Urothelium cell line (cell line): ENCODE measurements around the gene RGS16.
"Not testable (repeated sequence)": the region's sequence is repeated elsewhere in the genome, so short reads cannot be mapped to it uniquely, and the experiment has no call there.

Source experiments
- DNase-seq: peaks from one replicate; pipeline ENCODE4 v3.0.0; 2011; ENCODE audit warnings: low spot score, mixed read lengths
- FAIRE-seq: peaks from 2 replicates; lab custom pipeline; 2011; peaks lifted over from hg19 to GRCh38; lab: Jason Lieb, UNC

The RGS16 gene, protein sequence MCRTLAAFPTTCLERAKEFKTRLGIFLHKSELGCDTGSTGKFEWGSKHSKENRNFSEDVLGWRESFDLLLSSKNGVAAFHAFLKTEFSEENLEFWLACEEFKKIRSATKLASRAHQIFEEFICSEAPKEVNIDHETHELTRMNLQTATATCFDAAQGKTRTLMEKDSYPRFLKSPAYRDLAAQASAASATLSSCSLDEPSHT

DNA sequence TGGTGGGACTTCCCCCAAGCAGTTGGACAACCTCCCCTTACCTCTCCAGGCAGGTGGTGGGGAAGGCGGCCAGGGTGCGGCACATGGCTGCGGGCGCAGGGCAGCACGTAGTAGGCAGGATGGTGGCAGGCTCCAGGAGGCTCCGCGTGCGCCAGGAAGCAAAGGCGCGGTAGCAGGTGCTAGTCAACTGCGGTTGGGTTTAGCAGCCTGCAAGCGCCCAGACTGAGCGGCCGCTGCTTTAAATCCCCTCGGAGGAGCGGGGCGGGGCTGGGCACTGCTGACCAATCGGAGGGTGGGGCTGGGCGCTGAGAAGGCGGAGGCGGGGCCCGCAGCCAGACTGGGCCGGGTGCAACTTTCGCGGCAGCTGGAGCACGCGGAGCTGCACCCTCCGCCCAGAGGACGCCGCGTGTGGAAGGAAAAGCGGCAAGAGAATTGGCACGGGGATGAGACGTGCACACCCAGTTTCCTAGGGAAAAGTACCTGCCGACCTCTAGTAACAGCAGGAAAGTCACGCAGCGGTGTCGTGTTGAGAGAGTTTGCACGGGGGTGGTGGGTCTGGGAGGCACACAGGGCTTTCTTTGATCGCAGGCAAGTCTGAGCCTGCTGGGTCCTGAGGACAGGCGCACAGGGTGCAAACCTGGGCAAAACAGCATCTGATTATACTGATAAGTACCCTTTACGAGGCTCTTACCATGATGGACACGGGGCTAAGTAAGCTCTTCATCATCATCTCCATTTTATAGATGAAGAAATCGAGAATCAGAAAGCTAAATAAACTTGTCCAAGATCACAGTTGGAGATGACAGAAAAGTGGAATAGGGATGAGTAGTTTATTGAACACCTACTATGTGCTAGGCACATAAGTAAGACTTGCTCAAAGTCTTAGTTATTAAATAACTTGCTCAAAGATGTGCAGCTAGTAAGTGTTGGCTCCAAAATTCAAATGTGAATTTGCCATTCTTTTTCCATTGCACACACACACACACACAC, at the start of gene RGS16:
RGS16 (minus strand) TSS at position 215 of the 990 bp plus-strand sequence; CDS start at position 85, 130 bp downstream.
- FAIRE-seq (peak; percentile 61), DNase-seq (peak; percentile 96)

GRCh38 chr1:182653986-182654385, 49.8 kb upstream of the RGS16 start:
- DNase-seq (no peak), FAIRE-seq (no peak)

GRCh38 chr1:182652933-182653332, 48.7 kb upstream of the RGS16 start:
- DNase-seq (no peak), FAIRE-seq (no peak)

- no peak for FAIRE-seq
- DNase-seq: no peak
These were observed 47.1 kb upstream of the RGS16 start for GRCh38 chr1:182651339-182651724.

GRCh38 chr1:182650678-182651338, 46.6 kb upstream of the RGS16 start:
- no peak for DNase-seq
- FAIRE-seq: no peak

DNA sequence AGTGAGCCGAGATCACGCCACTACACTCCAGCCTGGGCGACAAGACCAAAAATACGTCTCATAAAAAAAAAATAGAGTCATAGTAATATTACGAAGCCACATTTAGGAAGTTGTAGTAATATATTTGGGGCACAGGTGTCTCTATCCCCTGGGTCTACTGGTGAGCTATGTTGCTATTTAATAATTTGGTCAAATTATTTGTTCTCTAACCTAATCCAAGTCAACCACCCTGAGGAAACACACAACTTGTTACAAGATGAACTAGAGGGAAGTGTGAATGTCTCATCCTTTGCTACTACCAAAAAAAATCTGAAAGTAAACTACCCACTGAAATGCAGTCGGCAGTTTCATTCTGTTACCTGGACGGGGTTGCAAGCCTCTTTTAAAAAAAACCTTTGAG, 44.9 kb upstream of the RGS16 start:
- FAIRE-seq: no peak

GRCh38 chr1:182646739-182647138, 42.5 kb upstream of the RGS16 start:
- FAIRE-seq: no peak
- no peak for DNase-seq

More for the DNA sequence above, 44.9 kb upstream of the RGS16 start:
- no peak for DNase-seq

- DNase-seq: no peak
- no peak for FAIRE-seq
These were observed 40.7 kb upstream of the RGS16 start for GRCh38 chr1:182644886-182645285.

DNA sequence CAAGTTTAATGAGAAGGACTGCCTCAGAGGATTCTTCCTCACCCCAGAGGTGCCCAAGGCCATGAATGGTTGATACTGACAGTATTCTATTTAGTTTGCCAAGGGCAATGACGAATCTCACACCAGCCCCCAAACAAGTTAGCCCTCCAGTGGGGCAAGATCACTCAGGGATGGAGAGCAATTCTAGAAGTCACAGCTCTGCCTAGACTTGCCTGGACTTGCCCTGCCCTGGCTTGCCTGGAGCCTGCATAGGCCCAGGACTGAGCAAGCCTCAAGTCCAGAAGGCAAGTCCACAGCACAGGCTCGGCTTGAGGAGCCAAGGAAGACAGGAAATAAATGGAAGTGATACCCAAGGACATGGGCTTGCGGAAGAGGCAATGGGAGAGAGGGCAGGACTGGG, 39.5 kb upstream of the RGS16 start:
- DNase-seq: no peak
- FAIRE-seq: no peak

GRCh38 chr1:182642461-182642860, 38.3 kb upstream of the RGS16 start:
- DNase-seq (no peak), FAIRE-seq (no peak)

DNA sequence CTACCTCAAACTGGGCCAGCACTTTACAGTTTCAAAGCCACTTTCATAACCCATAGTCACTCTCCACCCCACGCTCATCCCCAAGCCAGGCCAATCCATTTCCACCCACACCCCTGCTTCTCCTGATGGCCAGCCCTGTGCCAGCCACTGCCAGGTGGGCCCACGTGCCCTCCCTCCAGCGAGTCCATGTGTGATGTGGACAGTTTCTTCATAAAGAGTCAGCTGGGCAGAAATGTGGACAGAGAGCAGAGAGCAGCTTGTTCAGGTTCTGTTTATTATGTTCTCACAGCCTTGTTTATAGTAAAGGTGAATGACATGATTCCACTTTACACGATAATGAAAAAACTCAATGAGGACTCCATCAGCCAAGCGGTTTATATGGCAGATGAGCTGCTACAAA, 37.4 kb upstream of the RGS16 start:
- FAIRE-seq (no peak), DNase-seq (no peak)

- no peak for DNase-seq
- no peak for FAIRE-seq
These were observed 35.1 kb upstream of the RGS16 start for GRCh38 chr1:182639330-182639729.

- DNase-seq (no peak), FAIRE-seq (no peak)
These were observed 33.6 kb upstream of the RGS16 start for GRCh38 chr1:182637769-182638168.

GRCh38 chr1:182635871-182636270, 31.7 kb upstream of the RGS16 start:
- no peak for DNase-seq
- FAIRE-seq: no peak

GRCh38 chr1:182634306-182635072, 30.3 kb upstream of the RGS16 start:
- FAIRE-seq (no peak), DNase-seq (no peak)

DNA sequence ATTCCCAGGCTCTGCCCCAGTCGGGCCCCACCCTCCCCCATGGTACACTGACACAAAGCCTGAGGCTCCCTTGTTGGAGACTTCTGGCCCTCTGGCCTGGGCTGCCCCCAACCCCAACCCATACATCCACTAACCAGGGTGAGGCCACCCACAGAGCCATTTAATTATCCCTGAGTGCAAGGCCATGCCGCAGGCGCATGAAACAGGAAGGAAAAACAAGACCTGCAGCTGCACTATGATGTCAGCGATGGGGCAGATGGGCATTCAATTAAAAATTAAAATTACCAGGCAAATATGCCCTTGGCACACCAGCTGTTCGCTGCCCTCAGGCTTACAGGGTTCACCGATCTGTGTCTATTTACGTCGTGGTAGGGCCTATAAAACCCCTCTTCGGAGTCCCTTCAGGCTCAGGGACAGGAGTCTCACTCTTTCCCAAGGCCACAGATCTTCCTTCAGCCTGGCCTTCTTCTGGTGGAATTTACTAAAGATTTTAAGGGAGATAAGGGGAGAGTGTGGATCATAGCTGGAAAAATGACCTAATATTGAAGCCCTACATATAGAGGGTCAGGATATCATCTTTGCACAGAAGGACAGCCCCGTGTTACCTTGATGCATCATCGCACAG, 29.6 kb upstream of the RGS16 start:
- DNase-seq: no peak
- no peak for FAIRE-seq

GRCh38 chr1:182633031-182633430, 28.8 kb upstream of the RGS16 start:
- no peak for FAIRE-seq
- DNase-seq: no peak

DNA sequence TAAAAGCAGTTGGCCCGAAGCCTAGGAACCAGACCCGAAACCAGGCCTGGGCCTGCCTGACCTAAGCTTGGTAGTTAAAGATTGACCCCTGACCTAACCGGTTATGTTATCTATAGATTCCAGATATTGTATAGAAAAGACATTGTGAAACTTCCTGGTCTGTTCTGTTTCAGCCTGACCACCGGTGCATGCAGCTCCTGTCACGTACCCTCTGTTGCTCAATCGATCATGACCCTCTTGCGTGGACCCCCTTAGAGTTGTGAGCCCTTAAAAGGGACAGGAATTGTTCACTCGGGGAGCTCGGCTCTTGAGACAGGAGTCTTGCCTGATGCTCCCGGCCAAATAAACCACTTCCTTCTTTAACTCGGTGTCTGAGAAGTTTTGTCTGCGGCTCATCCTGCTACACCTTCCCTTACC, 28.3 kb upstream of the RGS16 start:
- FAIRE-seq, DNase-seq: not testable (repeated sequence)

DNA sequence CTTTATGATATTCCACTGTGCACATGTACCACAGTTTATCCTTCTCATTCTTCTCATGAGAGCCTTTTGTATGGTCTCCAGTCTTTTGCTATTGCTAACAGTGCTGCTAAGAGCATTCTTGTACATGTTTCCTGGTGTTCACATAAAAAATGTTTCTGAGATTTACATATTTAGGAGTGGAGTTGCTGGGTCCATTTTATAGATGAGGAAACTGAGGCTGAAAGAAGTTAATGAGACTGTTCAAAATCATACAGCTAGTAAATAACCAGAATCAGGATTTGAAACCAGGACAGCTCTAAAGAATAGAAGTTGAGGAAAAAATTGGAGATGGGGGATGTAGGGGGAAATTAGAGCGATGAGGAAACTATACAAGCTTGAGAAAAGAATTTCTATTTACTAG, 27.8 kb upstream of the RGS16 start:
- DNase-seq (no peak), FAIRE-seq (no peak)

GRCh38 chr1:182631053-182631677, 27.0 kb upstream of the RGS16 start:
- FAIRE-seq (no peak), DNase-seq (no peak)
